ENCODE data around the gene ACP6.
"Not testable (repeated sequence)": the region's sequence is repeated elsewhere in the genome, so short reads cannot be mapped to it uniquely, and the experiment has no call there.

The ACP6 gene
- total RNA-seq = 8.2 to 25.1 (median 18.3) reads per million in 3 experiments

DNA sequence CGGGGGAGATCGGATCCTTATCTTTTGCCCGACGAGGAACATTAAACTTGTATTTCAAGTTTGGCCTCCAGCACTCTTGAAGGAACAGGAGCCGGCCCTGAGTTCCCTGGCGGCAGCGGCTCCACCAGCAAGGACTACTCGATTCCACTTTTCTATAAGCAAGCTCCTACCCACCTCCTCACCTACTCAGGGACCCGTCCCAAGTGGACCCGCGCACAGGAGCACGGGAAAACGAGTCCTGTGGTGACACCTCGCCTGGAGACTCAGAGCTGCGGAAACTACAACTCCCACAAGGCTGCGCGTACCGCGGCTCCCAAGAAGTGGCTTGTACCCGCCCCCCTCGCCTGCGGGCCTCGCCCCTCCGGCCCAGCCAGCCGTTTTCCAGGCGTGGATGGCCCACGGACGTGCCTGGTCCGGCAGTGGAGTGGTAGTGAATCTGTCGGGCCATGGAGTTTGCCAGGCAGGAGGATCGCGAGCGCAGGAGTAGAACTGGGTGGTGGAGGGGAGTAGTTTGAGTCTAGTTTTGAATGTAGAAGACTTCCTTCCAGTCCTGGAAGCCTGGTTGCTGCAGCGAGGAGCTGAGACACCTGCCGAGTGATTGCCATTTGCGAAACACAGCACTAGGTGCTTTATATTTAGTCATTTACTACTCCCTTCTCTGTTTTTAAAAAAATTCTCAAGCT lies at the start of gene ACP6:
TSS of gene ACP6 (minus strand) at position 206 of the 683 bp plus-strand sequence. CDS start 476 bp downstream, outside the sequence.
- peak; percentile 80 for DNase-seq

DNA sequence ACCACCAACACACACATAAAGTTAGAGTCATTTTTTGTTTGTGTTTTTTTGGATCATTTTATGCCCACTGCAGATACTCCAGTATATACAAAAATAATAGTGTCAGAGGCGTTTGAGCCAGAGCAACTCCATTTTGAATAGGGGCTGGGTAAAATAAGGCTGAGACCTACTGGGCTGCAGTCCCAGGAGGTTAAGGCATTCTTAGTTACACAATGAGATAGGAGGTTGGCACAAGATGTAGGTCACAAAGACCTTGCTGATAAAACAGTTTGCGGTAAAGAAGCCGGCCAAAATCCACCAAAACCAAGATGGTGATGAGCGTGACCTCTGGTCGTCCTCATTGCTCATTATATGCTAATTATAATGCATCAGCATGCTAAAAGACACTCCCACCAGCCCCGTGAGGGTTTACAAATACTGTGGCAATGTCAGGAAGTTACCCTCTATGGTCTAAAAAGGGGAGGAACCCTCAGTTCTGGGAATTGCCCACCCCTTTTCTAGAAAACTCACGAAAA lies 49.4 kb upstream of the ACP6 start:
- DNase-seq = no peak

DNA sequence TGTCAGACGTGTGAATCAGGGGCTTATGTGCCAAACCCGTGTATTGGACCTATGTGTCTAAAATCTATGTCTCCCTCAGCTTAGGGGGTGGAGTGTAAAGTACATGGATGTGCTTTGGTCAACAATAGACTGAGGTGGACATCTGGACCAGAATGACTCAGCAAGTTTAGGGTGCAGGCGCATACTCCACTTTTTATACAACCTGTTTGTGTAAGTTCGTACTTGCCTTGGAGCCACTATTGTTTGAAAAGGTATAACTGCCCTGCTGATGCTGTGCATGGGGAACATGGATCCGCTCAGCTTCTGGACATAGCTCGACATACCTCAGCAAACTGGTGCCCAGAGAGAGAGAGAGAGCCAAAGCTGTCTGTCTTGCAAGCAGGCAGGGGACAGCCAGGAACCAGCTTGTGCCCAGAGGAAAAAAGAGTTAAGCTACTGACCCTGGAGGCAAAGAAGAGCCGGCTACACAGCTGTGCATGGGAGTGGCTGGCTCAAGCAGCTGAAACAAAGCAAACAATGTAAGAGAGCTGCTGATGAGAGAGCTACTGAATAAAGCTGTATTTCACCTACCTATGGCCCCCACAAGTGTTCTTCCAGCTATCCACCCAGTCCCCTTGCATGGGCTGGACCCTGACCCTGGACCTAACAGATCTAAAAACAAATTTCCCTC lies 48.8 kb upstream of the ACP6 start:
- DNase-seq = no peak

DNA sequence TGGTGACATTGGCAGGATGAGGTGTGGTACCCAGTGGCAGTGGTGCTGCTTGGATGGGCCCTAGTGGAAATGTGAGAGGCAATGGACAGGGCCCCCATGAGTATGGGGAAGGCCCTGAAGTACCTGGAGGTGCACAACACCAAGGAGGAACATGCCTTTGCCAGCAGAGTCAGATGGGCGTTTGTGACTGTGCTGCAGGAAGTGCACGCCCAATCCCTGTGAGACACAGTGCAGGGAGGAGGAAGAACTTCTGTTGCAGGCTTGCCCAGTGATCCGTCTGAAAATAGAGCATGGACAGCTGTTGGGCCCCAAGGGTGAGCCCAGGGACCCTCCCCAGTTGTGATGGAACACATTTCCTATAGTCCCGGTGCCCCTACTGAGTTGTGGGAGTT lies 47.4 kb upstream of the ACP6 start:
- DNase-seq = no peak

DNA sequence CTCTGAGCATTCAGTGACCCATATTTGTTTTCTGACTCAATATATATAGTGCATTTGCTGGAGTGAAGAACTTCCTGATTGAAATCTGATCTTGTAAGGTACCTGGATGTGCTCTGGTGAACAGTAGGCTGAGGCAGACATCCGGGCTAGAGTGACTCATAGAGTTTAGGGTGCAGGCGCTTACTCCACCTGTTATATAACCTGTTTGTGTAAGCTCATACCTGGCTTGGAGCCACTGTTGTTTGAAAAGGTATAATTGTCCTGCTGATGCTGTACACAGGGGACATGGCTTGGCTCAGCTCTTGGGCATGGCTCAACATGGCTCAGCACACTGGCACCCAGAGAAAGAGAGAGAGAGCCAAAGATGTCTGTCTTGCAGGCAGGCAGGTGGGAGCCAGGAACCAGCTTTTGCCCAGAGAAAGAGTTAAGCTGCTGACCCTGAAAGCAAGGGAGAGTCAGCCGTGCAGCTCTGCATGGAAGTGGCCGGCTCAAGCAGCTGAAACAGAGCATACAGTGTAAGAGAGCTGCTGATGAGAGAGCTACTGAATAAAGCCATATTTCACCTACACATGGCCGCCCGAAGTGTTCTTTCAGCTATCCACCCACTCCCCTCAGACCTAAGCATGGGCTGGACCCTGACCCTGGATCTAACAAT lies 46.9 kb upstream of the ACP6 start:
- peak; percentile 60 for DNase-seq

DNA sequence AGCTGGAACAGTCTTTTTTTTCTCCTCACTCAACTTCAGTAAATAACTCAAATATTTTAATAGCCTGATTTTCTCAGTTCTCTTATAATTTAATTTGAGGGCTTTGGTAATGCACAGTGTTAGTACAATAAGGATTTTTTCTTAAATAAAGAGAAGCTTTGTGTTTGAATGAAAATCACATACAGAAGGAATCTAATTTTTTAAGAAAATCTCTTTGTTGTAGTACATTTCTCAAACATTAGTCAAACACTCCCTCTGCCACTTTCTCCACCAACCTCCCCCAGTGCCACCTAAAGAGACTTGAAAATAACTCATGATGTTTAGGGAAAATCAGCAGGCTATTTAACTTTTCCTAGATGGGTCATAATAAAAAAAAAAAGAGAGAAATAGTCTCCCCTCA lies 42.3 kb upstream of the ACP6 start:
- DNase-seq = no peak

DNA sequence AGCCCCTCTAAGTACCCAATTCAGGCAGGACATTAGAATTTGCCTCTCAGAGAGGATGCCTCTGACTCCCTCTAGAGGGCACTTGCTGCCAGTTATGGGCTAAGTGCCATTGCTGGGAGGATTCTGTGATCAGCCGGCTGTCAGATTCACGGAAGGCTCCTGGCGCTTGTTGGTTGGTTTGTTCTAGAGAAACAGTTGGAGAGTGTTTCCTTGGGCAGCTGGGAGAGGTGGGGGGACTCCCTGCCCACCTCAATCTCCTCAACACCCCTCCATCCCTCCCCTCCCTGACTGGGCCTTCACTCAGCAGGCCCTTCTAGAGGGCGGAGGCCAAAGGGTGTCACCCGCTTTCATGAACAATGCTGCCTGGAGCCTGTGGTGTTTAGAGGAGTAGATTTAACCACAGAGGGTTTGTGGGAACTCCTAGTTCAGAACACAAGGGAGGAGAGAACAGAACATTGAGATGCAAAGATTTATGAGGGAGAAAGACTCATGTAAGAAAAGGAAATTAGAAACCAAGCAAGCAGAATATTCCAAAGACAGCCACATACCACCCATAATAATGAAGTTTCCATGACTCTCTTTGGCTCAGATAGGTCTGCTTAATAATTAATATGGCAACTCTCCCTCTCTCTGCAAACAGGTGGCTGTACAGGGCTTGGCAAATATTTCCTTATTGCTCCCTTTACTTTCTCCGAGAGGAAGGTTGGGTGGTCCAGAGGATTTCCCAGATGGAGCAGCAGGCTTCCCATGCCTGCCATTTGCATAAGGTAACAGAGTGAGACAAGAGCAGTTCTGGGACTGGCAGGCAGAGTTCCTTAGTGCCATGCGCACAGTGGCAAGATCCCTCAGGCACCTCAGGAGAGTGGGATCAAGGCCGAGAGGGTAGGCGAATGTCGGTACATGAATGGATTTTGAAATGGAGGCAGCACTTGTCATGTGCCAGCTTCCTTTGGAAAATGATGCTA lies 30.0 kb upstream of the ACP6 start:
- DNase-seq = peak; percentile 56

DNA sequence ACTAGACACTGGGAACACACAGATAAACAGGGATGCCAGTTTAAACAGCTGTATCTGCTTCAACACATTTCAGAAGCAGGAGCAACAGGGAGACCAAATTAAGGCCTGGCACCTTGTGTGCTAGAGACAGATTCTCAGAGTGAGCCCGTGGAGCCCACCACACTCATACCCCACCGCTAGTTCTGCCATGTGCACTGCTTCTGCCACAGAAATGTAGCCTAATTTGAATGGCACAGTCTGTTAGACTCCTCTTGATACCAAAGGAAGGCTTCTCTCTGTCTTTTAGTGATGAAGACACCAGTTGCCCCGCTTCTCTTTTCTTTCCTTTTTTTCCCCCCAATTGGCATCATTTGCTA lies 29.3 kb upstream of the ACP6 start:
- DNase-seq = no peak

DNA sequence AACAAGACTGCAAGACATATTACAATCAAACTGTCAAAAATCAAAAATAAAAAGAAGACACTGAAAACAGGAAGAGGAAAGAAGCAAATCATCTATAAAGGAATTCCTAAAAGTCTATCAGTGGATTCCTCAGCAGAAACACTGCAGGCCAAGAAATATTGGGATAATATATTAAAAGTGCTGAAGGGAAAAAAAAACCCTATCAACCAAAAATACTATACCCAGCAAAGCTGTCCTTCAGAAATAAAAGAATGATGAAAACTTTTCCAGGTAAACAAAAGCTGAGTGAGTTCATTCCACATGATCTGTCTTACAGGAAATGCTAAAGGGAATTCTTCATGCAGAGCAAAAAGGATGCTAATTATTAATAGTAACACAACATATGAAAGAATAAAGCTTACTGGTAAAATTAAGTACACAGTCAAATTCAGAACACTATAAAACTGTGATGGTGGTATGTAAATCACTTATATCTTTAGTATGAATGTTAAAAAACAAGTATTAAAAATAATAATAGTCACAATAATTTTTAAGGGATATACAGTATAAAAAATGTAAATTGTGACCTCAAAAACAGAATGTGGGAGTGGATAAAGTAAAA lies 12.9 kb upstream of the ACP6 start:
- no peak for DNase-seq

DNA sequence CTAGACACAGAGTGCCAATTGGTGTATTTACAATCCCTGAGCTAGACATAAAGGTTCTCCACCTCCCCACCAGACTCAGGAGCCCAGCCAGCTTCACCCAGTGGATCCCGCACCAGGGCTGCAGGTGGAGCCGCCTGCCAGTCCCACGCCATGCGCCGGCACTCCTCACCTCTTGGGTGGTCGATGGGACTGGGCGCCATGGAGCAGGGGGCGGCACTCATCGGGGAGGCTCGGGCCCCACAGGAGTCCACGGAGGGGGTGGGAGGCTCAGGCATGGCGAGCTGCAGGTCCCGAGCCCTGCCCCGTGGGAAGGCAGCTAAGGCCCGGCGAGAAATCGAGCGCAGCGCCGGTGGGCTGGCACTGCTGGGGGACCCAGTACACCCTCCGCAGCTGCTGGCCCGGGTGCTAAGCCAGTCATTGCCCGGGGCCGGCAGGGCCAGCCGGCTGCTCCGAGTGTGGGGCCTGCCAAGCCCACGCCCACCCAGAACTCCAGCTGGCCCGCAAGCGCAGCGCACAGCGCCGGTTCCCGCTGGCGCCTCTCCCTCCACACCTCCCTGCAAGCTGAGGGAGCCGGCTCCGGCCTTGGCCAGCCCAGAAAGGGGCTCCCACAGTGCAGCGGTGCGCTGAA lies 10.4 kb upstream of the ACP6 start:
- DNase-seq = not testable (repeated sequence)

DNA sequence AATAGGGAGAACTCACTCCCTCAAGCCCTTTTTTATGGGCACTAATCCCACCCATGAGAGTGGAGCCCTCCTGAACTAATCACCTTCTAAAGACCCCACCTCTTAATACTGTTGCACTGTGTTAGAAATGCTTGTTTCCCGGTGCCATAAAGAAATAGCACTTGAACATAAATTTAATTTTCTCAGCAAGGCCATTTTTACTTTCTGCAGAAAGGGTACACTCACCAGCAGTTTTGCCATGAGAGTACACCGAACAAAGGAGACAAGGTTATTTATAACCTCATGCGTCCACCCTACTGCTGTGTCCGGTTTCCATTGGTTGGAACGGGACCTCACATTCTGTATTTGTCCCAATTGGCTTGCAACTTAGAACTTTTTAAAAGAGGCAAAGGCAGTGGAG lies 7.4 kb upstream of the ACP6 start:
- DNase-seq = not testable (repeated sequence)

DNA sequence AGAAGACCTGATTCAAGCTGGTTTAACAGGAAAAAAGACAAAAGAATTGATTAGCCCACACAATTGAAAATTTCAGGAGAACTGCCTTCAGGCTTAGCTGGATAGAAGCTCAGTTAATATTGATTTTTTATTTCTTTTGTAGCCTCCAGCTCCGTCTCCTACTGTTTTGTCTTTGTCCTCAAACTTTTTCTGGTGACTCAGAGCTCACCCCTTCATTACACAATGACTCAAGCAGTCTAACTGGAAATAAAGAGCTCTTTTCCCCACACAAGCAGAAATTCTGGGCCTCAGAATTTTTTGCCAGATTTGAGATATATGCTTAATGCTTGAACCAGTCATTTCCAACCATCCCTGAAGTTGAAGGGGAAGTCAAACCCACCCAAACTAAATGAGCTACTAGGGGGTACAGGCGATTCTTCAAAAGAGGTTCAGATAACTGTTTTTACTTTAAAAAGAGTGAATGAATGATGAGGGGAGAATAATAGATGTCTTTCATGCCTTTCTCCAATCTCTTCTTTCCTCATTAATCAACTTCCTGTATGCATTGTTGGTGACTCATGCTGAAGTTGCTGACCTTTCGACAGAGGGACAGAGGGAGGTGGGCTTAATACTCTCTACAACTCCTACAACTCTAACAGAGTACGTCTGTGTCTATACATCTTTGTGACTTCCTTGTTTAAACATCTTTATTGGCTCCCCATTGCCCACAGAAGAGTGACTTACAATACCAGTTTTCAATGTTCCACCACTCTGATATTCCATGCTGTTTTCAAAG lies 6.2 kb upstream of the ACP6 start:
- no peak for DNase-seq

DNA sequence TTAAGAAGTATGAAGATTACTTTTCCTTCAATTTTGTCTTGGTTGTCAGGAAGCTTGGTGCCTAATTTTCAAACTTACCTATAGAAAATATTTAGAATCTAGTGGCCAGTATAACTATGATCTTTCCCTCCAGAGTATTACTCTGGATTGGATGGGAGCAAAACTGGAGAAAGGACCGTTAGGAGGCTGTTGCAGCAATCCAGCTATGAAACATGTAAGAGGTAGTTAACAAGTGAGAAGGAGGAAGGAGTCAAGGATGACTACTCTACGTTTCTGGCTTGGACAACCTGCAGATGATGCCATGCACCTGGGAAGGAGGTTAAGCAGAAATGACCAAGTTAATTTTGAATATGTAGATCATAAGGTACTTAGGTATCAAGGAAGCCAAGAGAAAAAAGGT lies 3.5 kb upstream of the ACP6 start:
- no peak for DNase-seq

DNA sequence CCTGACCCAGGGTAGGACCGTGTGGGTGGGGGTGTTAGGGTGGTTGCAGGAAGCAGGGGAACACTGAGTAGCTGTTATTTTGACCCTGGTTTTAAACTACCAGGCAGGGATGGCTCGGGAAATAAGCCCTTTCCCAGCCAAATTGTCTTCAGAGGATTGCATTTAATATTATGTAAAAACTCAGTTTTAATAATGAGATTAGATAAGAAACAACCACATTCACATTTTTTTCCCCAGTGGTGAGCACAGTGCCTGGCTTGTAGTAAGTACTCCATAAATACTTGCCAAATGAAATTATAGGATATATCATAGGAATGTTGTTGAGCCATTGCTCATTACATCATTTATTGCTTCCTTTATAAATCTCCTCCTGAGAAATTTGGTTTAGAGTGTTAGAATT lies 3.1 kb upstream of the ACP6 start:
- no peak for DNase-seq

DNA sequence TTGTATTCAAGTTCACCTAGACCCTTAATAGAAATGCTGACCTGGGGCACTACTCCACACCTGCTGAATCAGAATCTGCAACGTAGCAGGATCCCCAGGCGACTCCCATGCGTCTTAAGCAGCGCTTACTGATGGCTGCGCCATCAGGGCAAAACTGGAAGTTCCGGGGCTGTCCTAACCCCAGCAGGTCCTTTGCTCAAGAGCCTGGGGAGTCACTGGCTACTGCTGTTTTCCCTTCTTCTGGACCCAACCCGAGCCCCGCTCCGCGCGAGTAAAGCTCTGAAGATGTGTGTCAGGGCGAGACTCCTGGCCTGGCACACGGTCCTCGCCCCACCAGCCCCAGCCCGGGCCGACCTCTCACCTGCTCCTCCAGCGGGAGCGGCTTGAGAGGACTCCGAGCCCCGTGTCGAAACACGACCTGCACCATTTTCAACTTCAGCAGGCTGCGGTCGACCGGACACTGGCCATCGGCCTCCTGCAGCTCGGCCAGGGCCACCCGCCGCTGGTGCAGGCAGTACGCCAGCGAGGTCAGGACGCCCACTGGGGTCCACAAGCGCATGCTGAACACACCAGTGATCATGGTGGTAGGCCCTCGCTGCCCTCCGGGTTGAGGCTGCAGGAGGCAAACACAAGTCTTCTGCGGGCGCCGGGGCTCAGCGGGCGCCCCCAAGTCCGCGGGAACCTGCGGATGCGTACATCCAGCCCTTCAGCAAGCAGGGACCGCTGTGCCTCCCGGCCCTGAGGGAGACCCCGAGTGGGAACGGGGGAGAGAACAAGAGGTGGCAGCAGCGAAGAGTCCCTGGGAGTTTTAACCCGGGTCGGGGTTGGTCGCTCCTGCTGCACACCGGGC lies 630 bp downstream of the ACP6 start:
- DNase-seq = peak; percentile 15

DNA sequence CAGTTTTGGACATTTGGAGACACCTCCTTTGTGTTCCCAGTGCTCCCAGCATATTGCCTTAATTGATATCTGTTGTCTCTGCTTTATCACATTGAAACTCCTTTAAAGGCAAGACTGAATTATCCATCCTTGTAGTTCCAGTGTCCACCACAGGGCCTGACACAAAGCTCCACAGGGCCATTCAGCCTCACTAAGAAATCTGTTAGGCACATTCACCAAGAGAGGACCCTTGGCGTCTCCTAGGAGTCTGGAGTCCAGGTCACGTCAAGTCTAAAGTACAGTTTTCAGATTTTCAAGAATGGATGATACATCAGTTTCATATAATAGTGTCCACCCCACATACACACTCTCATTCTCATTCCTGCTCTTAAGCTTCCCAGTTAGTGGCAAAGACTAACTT lies 4.8 kb downstream of the ACP6 start:
- DNase-seq = no peak

DNA sequence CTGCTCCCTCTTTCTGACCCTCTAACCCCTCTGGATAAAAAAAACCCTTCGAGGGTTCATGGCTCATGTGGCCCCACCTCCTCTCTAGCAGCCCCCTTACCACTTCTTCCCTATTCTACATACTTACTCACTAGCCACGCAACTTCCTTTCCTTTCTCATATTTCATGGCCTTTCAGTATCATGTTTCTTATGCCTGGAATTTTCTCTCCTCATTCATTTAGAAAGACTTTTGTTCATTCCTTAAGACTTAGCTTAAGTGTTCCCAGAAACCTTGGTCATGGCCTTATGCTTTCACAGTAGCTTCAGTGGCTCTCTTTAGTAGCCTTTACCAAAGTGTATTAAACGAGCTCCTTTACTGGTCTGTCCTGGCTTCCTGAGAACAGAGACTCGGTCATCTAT lies 6.1 kb downstream of the ACP6 start:
- no peak for DNase-seq

DNA sequence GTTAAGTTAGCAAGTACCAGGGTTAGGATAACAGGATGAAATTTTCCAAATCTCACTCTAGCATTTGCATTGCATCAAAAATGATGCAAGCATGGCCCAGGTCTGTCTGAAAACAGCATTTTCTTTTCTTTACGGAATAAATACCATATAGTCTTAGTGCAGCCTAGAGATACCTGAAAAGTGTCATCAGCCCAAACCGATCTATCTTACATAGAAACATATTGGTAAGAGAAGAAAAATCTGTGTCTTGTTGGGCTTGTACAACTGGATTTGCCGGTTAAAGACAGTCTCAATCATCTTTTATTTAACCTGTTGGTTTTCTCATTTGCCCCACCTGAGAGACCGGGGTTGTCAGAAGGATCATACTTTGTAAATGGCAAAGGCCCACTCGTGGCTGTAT lies 15.8 kb downstream of the ACP6 start:
- DNase-seq = no peak

DNA sequence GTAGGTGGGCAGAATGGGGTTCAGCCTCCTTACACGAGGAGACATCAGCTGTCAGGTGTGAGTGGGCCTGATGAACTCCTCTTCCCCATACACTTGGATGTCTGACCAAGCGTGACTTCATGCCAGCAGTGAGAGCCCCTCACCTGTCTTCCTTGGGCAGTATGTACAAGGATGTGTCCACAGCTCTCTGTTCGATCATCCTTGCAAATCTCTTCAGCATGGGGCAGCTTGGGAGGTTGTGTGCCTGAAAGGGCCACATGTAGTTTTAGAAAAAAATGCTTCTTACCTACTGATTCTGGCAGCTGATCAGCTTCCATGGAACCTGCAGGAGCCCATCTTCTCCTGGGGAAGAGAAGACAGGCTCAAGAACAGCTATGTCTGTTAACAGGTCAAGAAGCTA lies 18.0 kb downstream of the ACP6 start:
- no peak for DNase-seq

DNA sequence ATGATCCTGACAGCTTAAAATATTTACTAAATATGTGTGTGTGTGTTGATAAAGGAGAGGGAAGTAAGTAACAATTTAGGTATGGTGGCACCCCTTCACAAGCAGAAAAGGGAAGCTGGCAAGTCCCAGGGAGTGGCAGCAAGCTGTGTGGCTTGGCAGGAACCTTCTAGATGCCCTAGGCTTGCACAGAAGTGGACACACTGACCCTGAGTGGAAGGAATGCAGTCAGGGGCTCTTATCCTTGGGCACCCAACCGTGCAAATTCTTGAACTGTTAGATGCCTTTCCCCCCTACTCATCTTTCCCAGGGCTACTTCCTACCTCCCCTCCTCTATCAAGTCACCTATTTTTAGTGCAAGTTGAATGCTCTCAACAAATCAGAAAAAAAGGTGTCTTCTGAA lies 18.9 kb downstream of the ACP6 start:
- DNase-seq = no peak
